Activated CD4-positive, alpha-beta T cell treated with anti-CD3 and anti-CD28 coated beads for 36 hours (primary cell): ENCODE measurements around the gene ADAP1. TPM values are rescaled to one million over a fixed set of nuclear protein-coding genes. Genes with fewer than 3 reads are reported as not detected.

Source experiments
- ATAC-seq: fragments of 200-7000 bp; cut with Tn5 transposase; one replicate; pipeline ENCODE4 v1.10.0; 2021; ENCODE audit warnings: mild to moderate bottlenecking, moderate library complexity
- CTCF ChIA-PET: fragments of 350-600 bp; sonication (Branson Sonifier 250); formaldehyde crosslinking; loops from one replicate; lab custom pipeline; 2021; ENCODE audit warnings: antibody characterized with exemption; lab: Charles Lee
- POLR2A ChIA-PET: fragments of 350-600 bp; sonication (Branson Sonifier 250); formaldehyde crosslinking; loops from one replicate; lab custom pipeline; 2021; ENCODE audit warnings: antibody characterized with exemption, inconsistent platforms; lab: Charles Lee
- DNase-seq: peaks from one replicate; pipeline ENCODE4 v3.0.0-alpha.2; 2020
- H3K27ac Mint-ChIP-seq: one replicate; pipeline ENCODE4 v1.8.0; 2021; ENCODE audit warnings: mixed read lengths
- H3K27me3 Mint-ChIP-seq: one replicate; pipeline ENCODE4 v1.8.0; 2021; ENCODE audit warnings: mixed read lengths
- H3K36me3 Mint-ChIP-seq: one replicate; pipeline ENCODE4 v1.8.0; 2021; ENCODE audit warnings: low read depth, mixed read lengths
- H3K4me1 Mint-ChIP-seq: one replicate; pipeline ENCODE4 v1.8.0; 2021; ENCODE audit warnings: mixed read lengths
- H3K4me3 Mint-ChIP-seq: one replicate; pipeline ENCODE4 v1.8.0; 2021; ENCODE audit warnings: mild to moderate bottlenecking, moderate library complexity, mixed read lengths
- H3K9me3 Mint-ChIP-seq: one replicate; pipeline ENCODE4 v1.8.0; 2021; ENCODE audit warnings: low read depth, mixed read lengths
- intact Hi-C, 2 experiments: fragments of 100-400 bp; cut with DNase I in 1 of 2; cut with micrococcal nuclease in 1 of 2; formaldehyde crosslinking; loops; one replicate each; pipeline versions ENCODE4 v1.14.2 to v1.15.1; 2022 to 2024; cut with DNase I, micrococcal nuclease
- total RNA-seq, 2 experiments: library from RNA; stranded (reverse); gene quantifications; one replicate each; pipeline ENCODE4 v1.2.3, GENCODE V29; 2021

The ADAP1 gene
- total RNA-seq, 2 experiments from 2014 or later, result 13.1 to 14.8 TPM

GRCh38 chr7:881441-882234 lies 72.8 kb downstream of the ADAP1 start:
- H3K9me3 Mint-ChIP-seq, result no peaks in the 10 kb centered on the region
- no peaks in the 10 kb centered on the region for H3K27me3 Mint-ChIP-seq
- H3K36me3 Mint-ChIP-seq, result peaks cover 5% of the 10 kb centered on the region
- CTCF ChIA-PET, result no interaction called here
- ATAC-seq (no peak), DNase-seq (no peak)
- intact Hi-C loops, result no loop called here
- H3K4me1 Mint-ChIP-seq, result peaks cover 16% of the 10 kb centered on the region
- POLR2A ChIA-PET, result no interaction called here
- no peak overlapping the region for H3K4me3 Mint-ChIP-seq
- H3K27ac Mint-ChIP-seq, result no peak overlapping the region

GRCh38 chr7:880450-880849 lies 74.0 kb downstream of the ADAP1 start:
- Mint-ChIP-seq H3K4me3 (no peak overlapping the region), H3K4me1 (peaks cover 16% of the 10 kb centered on the region), H3K27ac (no peak overlapping the region), H3K36me3 (peaks cover 5% of the 10 kb centered on the region), H3K9me3 (no peaks in the 10 kb centered on the region), H3K27me3 (no peaks in the 10 kb centered on the region)
- intact Hi-C loops, result no loop called here
- ChIA-PET CTCF (no interaction called here), POLR2A (no interaction called here)
- ATAC-seq (no peak), DNase-seq (no peak)

- ATAC-seq (no peak), DNase-seq (no peak)
- Mint-ChIP-seq H3K4me1 (peaks cover 18% of the 10 kb centered on the region), H3K27ac (no peak overlapping the region), H3K27me3 (no peaks in the 10 kb centered on the region), H3K36me3 (peaks cover 5% of the 10 kb centered on the region), H3K9me3 (no peaks in the 10 kb centered on the region), H3K4me3 (no peak overlapping the region)
- ChIA-PET POLR2A (no interaction called here), CTCF (interaction anchor here (1.0 kb wide), 1 partner anchor 16 kb away, joined by 3 read pairs; no protein-coding TSS in a partner anchor)
- intact Hi-C loops, result loop anchor here in 1 of 2 experiments (5.0 to 10.0 kb wide), 4 partner anchors 148 to 655 kb away; partner anchors contain the start of genes GPR146, MAFK and MICALL2
These were observed 74.8 kb downstream of the ADAP1 start for GRCh38 chr7:879706-880105.

GRCh38 chr7:879093-879492 lies 75.4 kb downstream of the ADAP1 start:
- Mint-ChIP-seq H3K36me3 (peaks cover 5% of the 10 kb centered on the region), H3K27me3 (no peaks in the 10 kb centered on the region), H3K4me1 (peaks cover 18% of the 10 kb centered on the region), H3K27ac (no peak overlapping the region), H3K9me3 (no peaks in the 10 kb centered on the region), H3K4me3 (peak overlapping the region; percentile 39)
- ATAC-seq (no peak), DNase-seq (no peak)
- intact Hi-C loops, result loop anchor here in 1 of 2 experiments (5.0 to 10.0 kb wide), 4 partner anchors 148 to 656 kb away; partner anchors contain the start of genes GPR146, MAFK and MICALL2
- ChIA-PET POLR2A (interaction anchor here (0.6 kb wide), 1 partner anchor 610 kb away, joined by 3 read pairs; no protein-coding TSS in a partner anchor), CTCF (interaction anchor here (1.0 kb wide), 1 partner anchor 15 kb away, joined by 3 read pairs; no protein-coding TSS in a partner anchor)

DNA sequence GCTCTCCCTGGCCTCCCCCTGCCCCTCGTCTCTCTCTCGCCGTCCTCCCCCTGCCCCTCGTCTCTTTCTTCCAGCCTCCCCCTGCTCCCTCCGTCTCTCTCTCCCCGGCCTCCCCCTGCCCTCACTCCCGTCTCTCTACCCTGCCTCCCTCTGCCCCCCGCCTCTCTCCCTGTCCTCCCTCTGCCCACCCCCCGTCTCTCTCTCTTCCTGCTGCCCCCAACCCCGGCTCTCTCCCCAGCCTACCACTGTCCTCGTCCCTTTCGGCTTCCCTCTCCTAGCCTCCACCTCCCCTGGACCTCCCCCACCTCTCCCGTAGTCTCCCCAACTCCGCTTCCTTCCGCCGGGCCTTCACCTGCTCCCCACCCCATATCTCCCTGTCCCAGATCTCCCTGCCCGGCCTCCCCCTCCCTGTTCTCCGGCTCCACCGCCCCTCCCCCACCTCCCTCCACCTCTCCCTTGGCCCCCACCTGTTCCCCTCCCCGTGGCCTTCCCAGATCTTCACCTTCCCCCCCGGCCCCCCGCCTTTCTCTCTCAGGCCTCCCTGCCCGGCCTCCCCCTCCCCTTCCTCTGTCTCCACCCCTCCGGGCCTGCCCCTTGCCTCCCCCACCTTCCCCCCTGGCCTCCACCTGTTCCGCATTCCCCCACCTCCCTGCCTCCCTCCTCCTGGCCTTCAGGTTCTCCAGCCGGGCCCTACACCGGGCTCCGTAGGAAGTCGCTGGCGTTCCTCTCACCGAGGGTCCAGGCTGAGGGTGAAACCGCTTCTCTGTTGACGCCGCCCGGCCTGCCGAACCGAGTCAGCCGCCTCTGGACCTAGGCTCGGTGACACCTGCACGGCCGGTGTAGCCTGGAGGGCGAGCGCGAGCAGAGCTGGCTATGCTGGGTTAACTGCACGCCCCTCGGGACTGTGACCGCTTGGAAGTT lies 76.9 kb downstream of the ADAP1 start:
- intact Hi-C loops, result loop anchor here in 1 of 2 experiments (5.0 to 10.0 kb wide), 4 partner anchors 150 to 657 kb away; partner anchors contain the start of genes GPR146, MAFK and MICALL2
- ChIA-PET CTCF (no interaction called here), POLR2A (no interaction called here)
- H3K9me3 Mint-ChIP-seq, result no peaks in the 10 kb centered on the region
- no peak for ATAC-seq
- peak overlapping the region; percentile 87 for H3K27ac Mint-ChIP-seq
- H3K27me3 Mint-ChIP-seq, result no peaks in the 10 kb centered on the region
- H3K36me3 Mint-ChIP-seq, result peaks cover 15% of the 10 kb centered on the region
- peak; percentile 46 for DNase-seq
- peak overlapping the region; percentile 92 for H3K4me3 Mint-ChIP-seq
- peaks cover 30% of the 10 kb centered on the region for H3K4me1 Mint-ChIP-seq

- peak; percentile 5 for ATAC-seq
- POLR2A ChIA-PET, result no interaction called here
- CTCF ChIA-PET, result no interaction called here
These were observed 77.5 kb downstream of the ADAP1 start for GRCh38 chr7:876972-877311.

DNA sequence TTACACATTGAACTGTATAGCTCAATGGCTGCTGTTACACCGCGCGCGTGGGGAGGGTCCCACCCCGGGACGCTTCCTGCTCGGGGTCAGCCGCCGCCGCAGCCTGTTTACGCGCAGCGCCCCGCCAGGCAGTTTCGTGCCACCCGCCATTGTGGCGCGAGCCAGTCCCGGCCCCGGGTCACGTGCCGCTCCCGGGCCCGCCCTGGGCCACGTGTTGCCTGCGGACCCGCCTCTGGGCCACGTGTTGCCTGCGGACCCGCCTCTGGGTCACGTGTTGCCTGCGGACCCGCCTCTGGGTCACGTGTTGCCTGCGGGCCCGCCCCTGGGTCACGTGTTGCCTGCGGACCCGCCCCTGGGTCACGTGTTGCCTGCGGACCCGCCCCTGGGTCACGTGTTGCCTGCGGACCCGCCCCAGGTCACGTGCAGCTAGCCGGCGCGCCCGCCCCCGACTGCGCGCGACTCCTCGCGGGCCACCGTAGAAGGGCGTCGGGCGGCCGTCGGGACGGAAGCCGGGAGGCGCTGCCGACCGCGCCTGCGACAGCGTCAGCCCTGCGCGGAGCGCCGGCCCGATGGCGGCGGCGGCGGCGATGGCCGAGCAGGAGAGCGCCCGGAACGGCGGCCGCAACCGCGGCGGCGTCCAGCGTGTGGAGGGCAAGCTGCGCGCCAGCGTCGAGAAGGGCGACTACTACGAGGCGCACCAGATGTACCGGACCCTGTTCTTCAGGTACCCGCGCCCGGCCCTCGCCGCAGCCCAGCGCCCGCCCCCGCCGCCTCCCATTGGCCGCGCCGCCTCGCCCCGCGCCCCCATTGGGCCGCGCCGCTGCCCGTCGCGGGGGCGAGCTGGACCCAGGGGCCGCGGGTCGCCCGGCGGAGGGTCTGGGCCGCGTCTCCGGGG lies 78.2 kb downstream of the ADAP1 start, which contains the start of gene GET4:
TSS of gene GET4 (plus strand) at position 478 of the 895 bp plus-strand sequence. CDS start at position 570, 92 bp downstream.
- H3K9me3 Mint-ChIP-seq, result no peaks in the 10 kb centered on the region
- POLR2A ChIA-PET, result interaction anchor here (1.2 kb wide), 1 partner anchor 45 kb away, joined by 3 read pairs; no protein-coding TSS in a partner anchor
- ATAC-seq (peak; percentile 79), DNase-seq (peak; percentile 96)
- H3K36me3 Mint-ChIP-seq, result peaks cover 25% of the 10 kb centered on the region
- H3K27me3 Mint-ChIP-seq, result no peaks in the 10 kb centered on the region
- peaks cover 27% of the 10 kb centered on the region for H3K4me1 Mint-ChIP-seq
- intact Hi-C loops, result loop anchor here (1.0 to 10.0 kb wide), 17 partner anchors 25 to 727 kb away; partner anchors contain the start of genes ADAP1 (in 1 of the 2), COX19 (in 1 of the 2), DNAAF5 (in 1 of the 2) and GPR146 (in 1 of the 2)
- H3K27ac Mint-ChIP-seq, result peak within 1 kb of the TSS; percentile 87
- CTCF ChIA-PET, result interaction anchor here (0.7 to 2.1 kb wide), 4 partner anchors 59 to 564 kb away, joined by 3 to 10 read pairs (median 4); no protein-coding TSS in a partner anchor
- H3K4me3 Mint-ChIP-seq, result peak within 1 kb of the TSS; percentile 92

More at GRCh38 chr7:876972-877311, 77.5 kb downstream of the ADAP1 start:
- DNase-seq, result no peak
- Mint-ChIP-seq H3K4me3 (peak overlapping the region; percentile 92), H3K27ac (peak overlapping the region; percentile 87), H3K36me3 (peaks cover 21% of the 10 kb centered on the region), H3K9me3 (no peaks in the 10 kb centered on the region), H3K27me3 (no peaks in the 10 kb centered on the region), H3K4me1 (peaks cover 28% of the 10 kb centered on the region)
- intact Hi-C loops, result loop anchor here (1.0 to 10.0 kb wide), 17 partner anchors 24 to 728 kb away; partner anchors contain the start of genes ADAP1 (in 1 of the 2), COX19 (in 1 of the 2), DNAAF5 (in 1 of the 2) and GPR146 (in 1 of the 2)

- H3K27ac Mint-ChIP-seq, result no peak overlapping the region
- ATAC-seq, result no peak
- intact Hi-C loops, result loop anchor here (1.0 to 10.0 kb wide), 17 partner anchors 26 to 726 kb away; partner anchors contain the start of genes ADAP1 (in 1 of the 2), COX19 (in 1 of the 2), DNAAF5 (in 1 of the 2) and GPR146 (in 1 of the 2)
These were observed 78.9 kb downstream of the ADAP1 start for GRCh38 chr7:875476-876076.

GRCh38 chr7:875051-875450 lies 79.4 kb downstream of the ADAP1 start:
- Mint-ChIP-seq H3K9me3 (no peaks in the 10 kb centered on the region), H3K27ac (peak overlapping the region; percentile 47), H3K4me1 (peaks cover 31% of the 10 kb centered on the region), H3K4me3 (no peak overlapping the region), H3K27me3 (no peaks in the 10 kb centered on the region), H3K36me3 (peaks cover 28% of the 10 kb centered on the region)
- intact Hi-C loops, result loop anchor here in 1 of 2 experiments (5.0 to 10.0 kb wide), 4 partner anchors 152 to 660 kb away; partner anchors contain the start of genes GPR146, MAFK and MICALL2
- DNase-seq, result no peak
- ChIA-PET CTCF (interaction anchor here (0.7 to 2.1 kb wide), 5 partner anchors 23 to 554 kb away, joined by 3 to 10 read pairs (median 5); no protein-coding TSS in a partner anchor), POLR2A (interaction anchor here (1.2 kb wide), 1 partner anchor 43 kb away, joined by 3 read pairs; no protein-coding TSS in a partner anchor)
- no peak for ATAC-seq

More at GRCh38 chr7:875476-876076, 78.9 kb downstream of the ADAP1 start:
- Mint-ChIP-seq H3K36me3 (peaks cover 25% of the 10 kb centered on the region), H3K4me3 (no peak overlapping the region), H3K9me3 (no peaks in the 10 kb centered on the region), H3K4me1 (peaks cover 29% of the 10 kb centered on the region), H3K27me3 (no peaks in the 10 kb centered on the region)
- ChIA-PET CTCF (interaction anchor here (0.7 to 2.1 kb wide), 6 partner anchors 24 to 564 kb away, joined by 3 to 10 read pairs (median 4); no protein-coding TSS in a partner anchor), POLR2A (interaction anchor here (1.2 kb wide), 1 partner anchor 44 kb away, joined by 3 read pairs; no protein-coding TSS in a partner anchor)
- peak; percentile 27 for DNase-seq
